ENCODE results near the gene ATXN7L3B.

The ATXN7L3B gene

DNA sequence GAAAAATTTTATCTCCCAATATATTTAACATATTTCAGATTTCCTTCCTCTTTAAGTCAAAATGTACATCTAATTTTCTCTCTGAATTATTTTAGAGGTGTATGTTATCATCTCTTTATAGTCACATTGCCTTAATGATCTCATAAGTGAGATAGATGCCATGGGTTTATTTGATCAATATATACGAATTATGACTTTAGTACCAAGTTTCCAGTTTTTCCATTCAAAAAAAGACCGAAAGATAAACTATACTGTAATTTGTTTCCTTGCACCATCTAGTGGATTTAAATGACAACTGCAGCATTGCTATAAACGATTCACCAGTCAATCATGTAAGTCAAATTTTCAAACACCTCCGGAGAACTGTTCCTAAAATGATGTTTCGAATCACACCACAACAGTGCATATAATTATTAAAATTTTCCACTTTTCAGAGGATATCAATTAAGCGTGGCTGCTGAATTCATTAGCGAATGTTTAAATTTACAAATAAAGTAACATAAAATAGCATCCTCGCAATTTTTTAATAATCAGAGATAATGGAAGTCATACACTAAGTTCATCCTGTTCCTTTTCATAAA lies 419 bp upstream of the ATXN7L3B start:
- peak; percentile 78 for DNase-seq (ENCODE audit: low read depth)
- H3K4me3 ChIP-seq (ENCODE audit: low read depth, low read length) = peak overlapping the region; percentile 66
- TF ChIP-seq, protein P1, sequence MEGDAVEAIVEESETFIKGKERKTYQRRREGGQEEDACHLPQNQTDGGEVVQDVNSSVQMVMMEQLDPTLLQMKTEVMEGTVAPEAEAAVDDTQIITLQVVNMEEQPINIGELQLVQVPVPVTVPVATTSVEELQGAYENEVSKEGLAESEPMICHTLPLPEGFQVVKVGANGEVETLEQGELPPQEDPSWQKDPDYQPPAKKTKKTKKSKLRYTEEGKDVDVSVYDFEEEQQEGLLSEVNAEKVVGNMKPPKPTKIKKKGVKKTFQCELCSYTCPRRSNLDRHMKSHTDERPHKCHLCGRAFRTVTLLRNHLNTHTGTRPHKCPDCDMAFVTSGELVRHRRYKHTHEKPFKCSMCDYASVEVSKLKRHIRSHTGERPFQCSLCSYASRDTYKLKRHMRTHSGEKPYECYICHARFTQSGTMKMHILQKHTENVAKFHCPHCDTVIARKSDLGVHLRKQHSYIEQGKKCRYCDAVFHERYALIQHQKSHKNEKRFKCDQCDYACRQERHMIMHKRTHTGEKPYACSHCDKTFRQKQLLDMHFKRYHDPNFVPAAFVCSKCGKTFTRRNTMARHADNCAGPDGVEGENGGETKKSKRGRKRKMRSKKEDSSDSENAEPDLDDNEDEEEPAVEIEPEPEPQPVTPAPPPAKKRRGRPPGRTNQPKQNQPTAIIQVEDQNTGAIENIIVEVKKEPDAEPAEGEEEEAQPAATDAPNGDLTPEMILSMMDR (conservative IDR thresholded peaks at IDR 0.05; ENCODE audit: low read depth, low read length) = peak; percentile 60

DNA sequence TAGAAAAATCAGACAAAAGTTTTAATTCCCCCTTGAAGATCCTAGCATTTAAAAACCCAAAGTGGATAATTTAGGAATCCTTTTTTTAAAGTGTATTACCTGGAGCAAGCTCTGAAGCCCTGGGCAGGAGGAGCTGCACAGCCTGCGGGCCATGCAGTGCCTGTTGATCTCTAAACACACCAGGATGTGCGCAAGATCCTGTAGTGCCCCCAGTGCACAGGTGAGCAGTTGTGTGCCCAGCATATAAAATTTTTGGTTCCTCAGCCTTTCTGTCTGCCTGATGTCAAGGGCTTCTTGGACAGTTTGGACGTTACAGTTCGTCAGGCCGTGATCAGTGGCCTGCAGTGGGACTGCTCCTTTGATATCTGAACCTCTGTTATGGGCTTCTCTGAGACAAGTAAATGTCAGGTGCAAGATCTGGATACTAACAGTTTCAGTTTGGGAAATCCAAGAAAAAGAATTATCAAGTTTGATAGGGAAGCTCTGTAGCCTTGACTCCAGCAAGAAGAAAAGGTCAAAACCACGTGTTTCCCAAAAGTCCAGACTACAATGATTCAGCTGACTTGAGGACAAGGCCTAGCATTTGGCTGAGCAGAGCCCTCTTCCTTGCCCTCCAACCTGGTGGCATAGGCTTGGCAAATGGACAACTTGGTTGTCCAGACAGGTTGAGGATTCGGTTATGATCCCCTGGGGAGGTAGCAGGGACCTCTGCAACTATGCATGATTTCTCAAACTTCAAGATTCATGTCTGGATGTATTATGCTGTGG lies 1.0 kb downstream of the ATXN7L3B start:
- peak overlapping the region; percentile 66 for H3K4me3 ChIP-seq (ENCODE audit: low read depth, low read length)
- TF ChIP-seq, protein P1 (conservative IDR thresholded peaks at IDR 0.05; ENCODE audit: low read depth, low read length) = peak; percentile 2
- peak; percentile 12 for DNase-seq (ENCODE audit: low read depth)

DNA sequence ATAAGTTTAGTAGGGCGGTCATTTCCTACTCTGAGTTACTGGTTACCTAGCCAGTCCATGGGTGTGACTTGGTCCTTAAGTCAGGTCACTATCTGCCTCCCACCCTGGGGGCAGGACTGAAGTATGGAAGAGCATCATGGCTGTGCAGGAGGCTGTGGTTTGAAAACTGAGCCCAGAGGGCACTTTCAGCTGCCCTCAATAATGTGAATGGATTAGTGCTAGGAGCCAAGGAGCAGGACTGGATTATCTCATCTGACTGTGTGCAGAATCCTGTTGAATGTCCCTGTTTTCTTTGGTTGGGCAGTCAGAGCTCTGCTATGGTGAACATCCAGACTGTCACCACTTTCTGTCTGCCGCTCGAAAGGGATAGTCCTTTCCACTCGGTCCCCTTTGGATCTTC lies 1.6 kb downstream of the ATXN7L3B start:
- peak; percentile 5 for DNase-seq (ENCODE audit: low read depth)
- H3K4me3 ChIP-seq (ENCODE audit: low read depth, low read length) = peak overlapping the region; percentile 66
- TF ChIP-seq, protein P1 (conservative IDR thresholded peaks at IDR 0.05; ENCODE audit: low read depth, low read length) = no peak

DNA sequence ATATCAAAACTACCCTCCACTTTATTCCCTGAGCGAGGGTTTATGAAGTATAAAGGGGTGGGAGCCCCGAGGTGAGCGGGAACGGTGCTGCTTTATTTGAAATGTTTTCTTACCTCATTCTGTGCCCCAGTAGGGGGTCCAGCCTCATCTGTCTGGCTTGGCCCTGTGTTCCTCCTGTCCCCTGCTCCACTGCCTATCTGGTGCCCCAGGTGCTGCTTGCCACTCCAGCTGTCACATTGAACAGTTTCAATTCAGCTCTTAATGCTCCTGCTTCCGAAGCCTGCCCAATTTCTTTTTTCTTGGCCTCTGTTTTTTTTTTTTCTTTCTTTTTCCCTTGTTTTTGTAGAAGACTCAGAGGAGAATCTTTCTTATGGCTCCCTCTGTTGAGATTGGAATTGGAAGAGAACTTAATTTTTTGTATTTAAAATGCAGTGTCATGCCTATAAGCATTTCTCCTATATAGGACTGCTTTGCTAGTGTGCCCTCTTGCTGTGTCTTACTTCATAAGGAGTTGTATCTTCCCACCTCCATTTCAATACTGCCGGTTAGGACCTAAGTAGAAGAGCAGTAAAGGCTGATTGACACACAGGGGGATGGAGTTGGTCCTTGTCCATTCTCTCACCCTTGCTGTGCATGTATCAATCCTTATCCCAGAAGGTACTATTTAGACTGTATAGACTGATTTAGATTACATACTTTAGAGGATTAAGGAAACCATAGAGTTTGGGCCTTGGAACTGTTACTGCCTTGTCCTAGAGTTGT lies 2.3 kb downstream of the ATXN7L3B start:
- H3K4me3 ChIP-seq (ENCODE audit: low read depth, low read length) = peak overlapping the region; percentile 40
- DNase-seq (ENCODE audit: low read depth) = peak; percentile 8
- TF ChIP-seq, protein P1 (conservative IDR thresholded peaks at IDR 0.05; ENCODE audit: low read depth, low read length) = no peak

DNA sequence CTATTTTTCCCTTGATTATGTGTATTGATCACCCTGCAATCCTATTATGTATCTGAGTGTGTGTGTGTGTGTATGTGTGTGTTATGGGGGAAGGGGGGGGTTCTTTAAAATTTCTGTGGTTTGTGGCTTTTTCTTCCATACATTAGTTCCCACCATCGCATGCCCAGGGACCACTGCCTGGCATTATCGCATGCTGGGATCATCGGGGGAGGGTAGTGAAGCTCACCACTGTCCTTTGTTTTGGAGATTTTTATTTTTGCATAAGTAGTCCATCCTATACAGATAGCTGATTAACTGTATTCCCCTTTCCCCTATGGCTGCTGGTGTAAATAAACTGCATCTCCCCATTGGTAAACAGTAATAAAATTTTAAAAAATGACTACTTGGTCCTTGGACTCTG lies 3.4 kb downstream of the ATXN7L3B start:
- TF ChIP-seq, protein P1 (conservative IDR thresholded peaks at IDR 0.05; ENCODE audit: low read depth, low read length) = no peak
- no peak for DNase-seq (ENCODE audit: low read depth)
- H3K4me3 ChIP-seq (ENCODE audit: low read depth, low read length) = peak overlapping the region; percentile 4

DNA sequence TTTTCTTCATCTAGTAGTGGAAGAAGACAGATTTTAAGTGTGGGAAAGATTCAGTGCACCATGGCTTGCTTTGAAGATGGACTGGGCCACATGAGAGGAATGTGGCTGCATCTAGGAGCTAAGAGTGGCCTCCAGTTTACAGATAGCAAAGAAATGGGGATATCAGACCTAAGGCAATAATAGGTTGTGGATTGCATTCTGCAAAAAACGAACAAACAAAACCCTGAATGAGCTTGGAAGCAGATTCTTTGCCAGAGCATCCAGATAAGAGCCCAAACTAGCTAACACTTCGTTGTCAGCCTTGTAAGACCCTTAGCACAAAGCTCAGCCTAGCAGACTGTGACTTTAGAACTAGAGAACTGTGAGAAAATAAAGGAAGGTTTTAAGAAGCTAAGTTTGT lies 9.6 kb downstream of the ATXN7L3B start:
- TF ChIP-seq, protein P1 (conservative IDR thresholded peaks at IDR 0.05; ENCODE audit: low read depth, low read length) = no peak
- H3K4me3 ChIP-seq (ENCODE audit: low read depth, low read length) = no peak overlapping the region
- DNase-seq (ENCODE audit: low read depth) = no peak

Data from choroid plexus epithelial cell (primary cell).